NT2/D1 (cell line): ENCODE measurements around the gene CERS6.

Experiments
- SUZ12 ChIP-seq: IDR thresholded peaks from 2 replicates; pipeline ENCODE4 v1.6.1; 2011; ENCODE audit not compliant: insufficient read length, insufficient read depth; ENCODE audit errors: extremely low read depth
- YY1 ChIP-seq: IDR thresholded peaks from 2 replicates; pipeline ENCODE4 v1.6.1; 2011; ENCODE audit not compliant: insufficient read length, insufficient read depth

GRCh38 chr2:168494190-168494711 lies 38.2 kb downstream of the CERS6 start:
- TF ChIP-seq YY1: no peak
- TF ChIP-seq SUZ12: no peak
